ENCODE measurements around the gene TMEM201. TPM values are rescaled to one million over a fixed set of nuclear protein-coding genes. Genes with fewer than 3 reads are reported as not detected.

Gene TMEM201
- total RNA-seq, 1 donor from 2014 or later: 9.9 TPM

DNA sequence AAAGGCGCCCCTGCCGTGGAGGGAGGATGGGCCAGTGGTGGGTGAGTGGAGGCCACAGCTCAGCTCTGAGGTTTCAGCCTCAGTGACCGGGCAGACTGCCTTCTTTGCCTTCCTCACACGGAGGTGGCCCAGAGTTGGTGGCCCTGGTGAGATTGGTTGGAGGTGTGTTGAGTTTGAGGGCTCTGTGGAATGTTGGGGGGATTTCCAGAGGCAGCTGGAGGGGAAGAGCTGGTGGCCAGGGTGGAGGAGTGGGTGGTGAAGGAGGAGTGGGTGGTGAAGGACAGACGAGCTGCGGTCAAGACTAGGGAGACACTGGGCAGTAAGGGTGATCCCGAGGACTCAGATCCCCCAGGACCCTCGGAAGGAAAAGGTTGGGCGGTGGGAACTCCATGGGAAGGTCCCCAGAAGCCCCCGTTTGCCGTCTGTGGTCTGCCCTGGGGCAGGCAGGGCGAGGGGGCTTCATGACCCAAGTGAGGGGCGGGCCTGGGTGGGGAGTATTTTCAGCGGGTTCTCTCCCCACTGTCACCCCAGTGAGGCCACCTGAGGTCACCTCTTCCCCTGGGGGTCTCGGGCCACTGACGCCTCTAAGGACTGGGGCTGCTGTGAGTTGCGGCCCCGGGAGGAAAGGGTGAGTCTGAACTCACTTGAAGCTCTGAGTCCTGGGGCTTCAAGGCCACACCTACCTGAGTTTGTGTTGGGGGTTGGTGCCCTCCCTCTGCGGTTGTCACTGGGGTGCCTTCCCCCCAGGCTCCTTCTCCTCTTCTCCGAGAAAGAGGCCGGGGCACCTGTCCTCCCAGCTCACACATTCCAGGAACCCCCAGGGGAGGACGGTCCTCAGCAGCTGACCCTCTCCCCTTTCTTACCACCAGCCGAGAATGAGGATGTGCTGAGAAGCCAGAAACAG lies 40.1 kb downstream of the TMEM201 start:
- TF ChIP-seq, protein P1, sequence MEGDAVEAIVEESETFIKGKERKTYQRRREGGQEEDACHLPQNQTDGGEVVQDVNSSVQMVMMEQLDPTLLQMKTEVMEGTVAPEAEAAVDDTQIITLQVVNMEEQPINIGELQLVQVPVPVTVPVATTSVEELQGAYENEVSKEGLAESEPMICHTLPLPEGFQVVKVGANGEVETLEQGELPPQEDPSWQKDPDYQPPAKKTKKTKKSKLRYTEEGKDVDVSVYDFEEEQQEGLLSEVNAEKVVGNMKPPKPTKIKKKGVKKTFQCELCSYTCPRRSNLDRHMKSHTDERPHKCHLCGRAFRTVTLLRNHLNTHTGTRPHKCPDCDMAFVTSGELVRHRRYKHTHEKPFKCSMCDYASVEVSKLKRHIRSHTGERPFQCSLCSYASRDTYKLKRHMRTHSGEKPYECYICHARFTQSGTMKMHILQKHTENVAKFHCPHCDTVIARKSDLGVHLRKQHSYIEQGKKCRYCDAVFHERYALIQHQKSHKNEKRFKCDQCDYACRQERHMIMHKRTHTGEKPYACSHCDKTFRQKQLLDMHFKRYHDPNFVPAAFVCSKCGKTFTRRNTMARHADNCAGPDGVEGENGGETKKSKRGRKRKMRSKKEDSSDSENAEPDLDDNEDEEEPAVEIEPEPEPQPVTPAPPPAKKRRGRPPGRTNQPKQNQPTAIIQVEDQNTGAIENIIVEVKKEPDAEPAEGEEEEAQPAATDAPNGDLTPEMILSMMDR (IDR thresholded peaks at IDR 0.05; ENCODE audit: insufficient read depth, low read length, poor library complexity, severe bottlenecking): no peak
- no peak for DNase-seq (ENCODE audit: low read depth)
- Histone ChIP-seq H3K36me3 (ENCODE audit: control insufficient read depth, insufficient read depth, low read length) (no peaks in the 10 kb centered on the region), H3K4me3 (ENCODE audit: low read depth, low read length) (no peak overlapping the region), H3K27me3 (ENCODE audit: control insufficient read depth, insufficient read depth, low read length) (no peaks in the 10 kb centered on the region)

DNA sequence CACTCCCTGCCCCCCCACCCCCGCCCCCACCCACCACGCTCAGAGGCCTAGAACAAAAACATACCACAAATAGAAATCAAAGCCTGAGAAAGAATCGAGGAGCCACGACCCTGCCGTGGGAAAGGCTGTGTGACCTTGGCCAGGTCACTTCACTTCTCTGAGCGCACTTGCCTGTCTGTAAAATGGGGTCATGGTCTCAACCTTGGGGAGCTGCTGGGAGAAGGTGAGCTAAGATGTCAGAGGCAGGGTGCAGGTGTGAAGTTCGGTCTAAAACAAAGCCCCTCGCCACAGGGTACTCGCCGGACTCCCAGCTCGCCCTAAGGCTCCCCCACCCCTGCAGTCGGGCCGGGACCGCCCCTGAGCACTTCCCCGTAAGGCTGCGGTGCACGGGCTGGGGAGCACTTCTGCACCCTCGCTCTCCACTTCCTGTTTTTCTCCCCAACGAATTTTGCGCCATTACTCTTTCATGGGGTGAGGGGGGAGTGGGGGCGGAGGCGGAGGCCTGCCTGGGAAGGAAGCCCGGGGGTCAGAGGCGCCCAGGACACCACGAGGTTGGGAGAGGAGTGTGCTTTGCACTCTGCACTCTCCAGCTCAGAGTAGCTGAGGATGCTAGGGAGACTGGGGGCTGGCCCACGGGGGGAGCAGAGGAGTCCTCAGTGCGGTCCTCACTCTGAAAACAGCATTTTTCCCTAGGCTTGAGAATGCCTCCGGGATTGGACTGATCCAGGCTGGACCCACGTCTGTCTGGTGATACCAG lies 40.9 kb downstream of the TMEM201 start:
- DNase-seq (ENCODE audit: low read depth): no peak
- TF ChIP-seq, protein P1 (IDR thresholded peaks at IDR 0.05; ENCODE audit: insufficient read depth, low read length, poor library complexity, severe bottlenecking): no peak
- no peaks in the 10 kb centered on the region for H3K27me3 ChIP-seq (ENCODE audit: control insufficient read depth, insufficient read depth, low read length)
- H3K36me3 ChIP-seq (ENCODE audit: control insufficient read depth, insufficient read depth, low read length): no peaks in the 10 kb centered on the region
- no peak overlapping the region for H3K4me3 ChIP-seq (ENCODE audit: low read depth, low read length)

DNA sequence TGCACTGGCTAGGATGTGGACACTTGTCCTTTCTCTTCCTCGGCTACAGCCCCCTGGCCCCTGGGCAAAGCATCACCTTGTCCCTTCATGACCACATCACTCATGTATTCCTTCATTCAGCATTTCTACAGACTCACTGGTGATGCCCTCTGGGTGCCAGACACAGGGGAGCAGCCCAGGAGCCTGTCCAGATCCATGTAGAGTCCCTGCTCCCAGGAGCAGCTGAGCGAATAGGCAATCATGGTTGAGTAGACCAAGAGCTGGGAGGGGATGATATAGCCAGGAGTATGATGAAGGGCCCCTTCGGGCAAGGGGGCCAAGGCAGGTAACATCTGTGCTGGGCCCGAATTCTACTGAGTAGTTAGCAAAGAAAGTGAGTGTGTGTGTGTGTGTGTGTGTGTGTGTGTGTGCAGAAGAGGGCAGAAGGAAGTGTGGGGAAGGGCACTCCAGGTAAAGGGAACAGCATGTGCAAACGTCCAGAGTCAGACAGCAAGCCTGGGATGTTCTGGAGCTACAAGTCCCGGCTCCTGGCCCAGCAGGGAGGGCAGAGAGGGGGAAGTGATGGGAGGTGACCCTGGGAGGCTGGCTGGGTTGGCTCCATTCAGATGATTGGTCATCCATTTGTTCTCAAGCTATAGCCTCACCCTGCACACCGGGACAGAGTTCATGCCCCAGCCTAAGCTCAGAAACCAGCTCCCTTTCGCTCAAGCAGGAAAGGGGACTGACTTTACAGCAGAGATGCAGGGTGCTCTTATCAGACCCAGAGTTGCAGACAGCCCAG lies 41.8 kb downstream of the TMEM201 start:
- H3K36me3 ChIP-seq (ENCODE audit: control insufficient read depth, insufficient read depth, low read length): no peaks in the 10 kb centered on the region
- TF ChIP-seq, protein P1 (IDR thresholded peaks at IDR 0.05; ENCODE audit: insufficient read depth, low read length, poor library complexity, severe bottlenecking): no peak
- no peak overlapping the region for H3K4me3 ChIP-seq (ENCODE audit: low read depth, low read length)
- H3K27me3 ChIP-seq (ENCODE audit: control insufficient read depth, insufficient read depth, low read length): no peaks in the 10 kb centered on the region
- no peak for DNase-seq (ENCODE audit: low read depth)

DNA sequence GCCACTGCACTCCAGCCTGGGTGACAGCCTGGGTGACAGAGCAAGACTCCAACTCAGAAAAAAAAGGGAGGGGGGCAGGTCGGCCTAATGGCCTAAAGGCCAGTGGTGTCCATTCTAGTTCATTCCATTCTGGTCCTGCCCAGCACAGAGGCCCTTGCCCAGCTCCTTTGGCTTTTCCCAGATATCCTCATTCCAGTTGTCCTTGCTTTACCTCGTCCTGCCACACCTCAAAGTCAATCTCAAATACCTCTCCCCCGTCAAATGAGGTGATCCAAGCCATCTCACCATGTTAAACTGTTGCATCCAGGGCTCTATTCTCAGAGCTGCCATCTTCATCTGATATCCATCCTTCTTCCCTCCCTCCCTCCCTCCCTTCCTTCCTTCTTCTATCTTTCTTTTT lies 42.9 kb downstream of the TMEM201 start:
- Histone ChIP-seq H3K36me3 (ENCODE audit: control insufficient read depth, insufficient read depth, low read length) (no peaks in the 10 kb centered on the region), H3K4me3 (ENCODE audit: low read depth, low read length) (no peak overlapping the region), H3K27me3 (ENCODE audit: control insufficient read depth, insufficient read depth, low read length) (no peaks in the 10 kb centered on the region)
- no peak for DNase-seq (ENCODE audit: low read depth)
- TF ChIP-seq, protein P1 (IDR thresholded peaks at IDR 0.05; ENCODE audit: insufficient read depth, low read length, poor library complexity, severe bottlenecking): no peak

DNA sequence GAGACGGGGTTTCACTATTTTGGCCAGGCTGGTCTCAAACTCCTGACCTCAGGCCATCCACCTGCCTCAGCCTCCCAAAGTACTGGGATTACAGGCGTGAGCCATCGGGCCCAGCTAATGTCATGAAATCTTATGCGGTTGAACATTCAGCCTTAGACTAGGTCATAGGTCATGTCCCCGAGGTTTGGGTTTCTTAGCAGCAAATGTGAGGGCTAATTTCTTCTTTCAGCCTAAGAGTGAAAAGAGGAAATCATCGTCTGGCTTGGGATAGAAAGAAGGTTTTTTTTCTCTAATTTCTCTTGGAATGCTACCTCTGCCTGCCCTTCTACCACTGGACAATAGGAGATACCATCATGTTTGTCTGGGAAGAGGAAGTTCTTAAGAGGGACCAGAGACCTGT lies 44.8 kb downstream of the TMEM201 start:
- H3K36me3 ChIP-seq (ENCODE audit: control insufficient read depth, insufficient read depth, low read length): no peaks in the 10 kb centered on the region
- no peak for DNase-seq (ENCODE audit: low read depth)
- H3K4me3 ChIP-seq (ENCODE audit: low read depth, low read length): no peak overlapping the region
- no peaks in the 10 kb centered on the region for H3K27me3 ChIP-seq (ENCODE audit: control insufficient read depth, insufficient read depth, low read length)
- TF ChIP-seq, protein P1 (IDR thresholded peaks at IDR 0.05; ENCODE audit: insufficient read depth, low read length, poor library complexity, severe bottlenecking): no peak
